GM12873 (cell line): Measurements from ENCODE around the gene BCL2L14.

Source experiments
- CTCF ChIP-seq: IDR thresholded peaks from 2 replicates; pipeline ENCODE4 v1.5.1; 2012; ENCODE audit warnings: low read depth, mild to moderate bottlenecking, moderate library complexity, low read length, control low read depth; ENCODE audit not compliant: insufficient read depth; ENCODE audit errors: missing control alignments

The BCL2L14 gene

GRCh38 chr12:12128670-12129069, 57.9 kb downstream of the BCL2L14 start:
- no peak for TF ChIP-seq CTCF

GRCh38 chr12:12133259-12133658, 62.5 kb downstream of the BCL2L14 start:
- TF ChIP-seq CTCF, result no peak

DNA sequence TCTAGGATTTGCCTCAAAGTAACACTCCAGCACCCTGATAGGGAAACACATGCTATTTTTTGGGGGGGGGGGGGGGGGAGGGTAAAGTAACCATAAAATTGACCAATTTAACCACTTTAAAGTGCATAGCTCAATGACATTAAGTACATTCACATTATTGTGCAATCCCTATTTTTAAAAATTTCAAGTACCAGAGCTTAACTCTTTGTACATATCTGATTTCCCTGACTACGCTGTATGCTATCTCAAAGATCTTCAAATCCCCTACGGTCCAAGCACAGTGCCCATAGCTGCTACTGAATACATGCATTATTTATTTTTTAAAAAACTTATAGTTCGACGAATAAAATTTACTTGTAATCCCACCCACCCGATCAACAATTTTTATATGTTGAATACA, 63.0 kb downstream of the BCL2L14 start:
- TF ChIP-seq CTCF, result no peak

GRCh38 chr12:12138203-12139154, 67.7 kb downstream of the BCL2L14 start:
- no peak for TF ChIP-seq CTCF

DNA sequence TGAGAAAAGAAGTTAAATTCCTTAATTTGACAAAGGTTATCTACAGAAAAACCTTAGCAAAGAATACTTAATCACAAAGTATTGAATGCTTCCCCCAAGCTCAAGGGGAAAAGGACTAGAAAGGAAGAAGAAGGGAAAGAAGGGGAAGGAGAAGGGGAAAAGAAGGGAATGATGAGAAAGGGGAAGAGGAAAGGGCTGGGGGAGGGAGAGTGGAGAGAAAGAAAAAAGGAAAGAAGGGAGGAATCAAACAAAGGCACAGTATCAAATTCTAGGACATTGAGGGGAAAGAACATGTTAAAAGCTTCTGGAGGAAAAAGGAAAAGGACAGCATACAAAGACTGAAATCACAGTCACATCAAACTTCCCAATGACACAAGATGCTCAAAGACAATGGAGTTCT, 70.3 kb downstream of the BCL2L14 start:
- TF ChIP-seq CTCF, result no peak

DNA sequence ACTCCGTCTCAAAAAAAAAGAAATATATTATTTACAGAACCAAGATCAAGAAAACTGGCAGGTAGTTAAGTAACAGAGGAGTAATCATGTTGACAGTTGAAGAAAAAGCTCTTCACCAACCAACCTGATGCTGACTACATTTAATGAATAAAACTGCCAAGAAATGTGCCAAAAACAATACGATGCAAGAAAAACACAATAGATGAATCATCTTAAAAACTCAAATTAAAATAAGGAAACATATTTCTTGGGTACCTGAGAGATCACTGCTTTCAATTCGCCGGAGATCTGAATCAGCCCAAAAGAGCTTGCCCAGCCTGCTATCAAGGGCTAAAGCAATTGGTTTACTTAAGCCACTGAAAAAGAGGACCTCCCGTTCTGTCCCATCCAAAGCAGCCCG, 76.4 kb downstream of the BCL2L14 start:
- TF ChIP-seq CTCF, result no peak
